ENCODE results near the gene TMEM121. TPM values are rescaled to one million over a fixed set of nuclear protein-coding genes. Genes with fewer than 3 reads are reported as not detected.

Gene TMEM121
- total and polyA plus RNA-seq, 2 of the 4 experiments (the other 2 are of a cell fraction) = 2.7 to 6.3 TPM

DNA sequence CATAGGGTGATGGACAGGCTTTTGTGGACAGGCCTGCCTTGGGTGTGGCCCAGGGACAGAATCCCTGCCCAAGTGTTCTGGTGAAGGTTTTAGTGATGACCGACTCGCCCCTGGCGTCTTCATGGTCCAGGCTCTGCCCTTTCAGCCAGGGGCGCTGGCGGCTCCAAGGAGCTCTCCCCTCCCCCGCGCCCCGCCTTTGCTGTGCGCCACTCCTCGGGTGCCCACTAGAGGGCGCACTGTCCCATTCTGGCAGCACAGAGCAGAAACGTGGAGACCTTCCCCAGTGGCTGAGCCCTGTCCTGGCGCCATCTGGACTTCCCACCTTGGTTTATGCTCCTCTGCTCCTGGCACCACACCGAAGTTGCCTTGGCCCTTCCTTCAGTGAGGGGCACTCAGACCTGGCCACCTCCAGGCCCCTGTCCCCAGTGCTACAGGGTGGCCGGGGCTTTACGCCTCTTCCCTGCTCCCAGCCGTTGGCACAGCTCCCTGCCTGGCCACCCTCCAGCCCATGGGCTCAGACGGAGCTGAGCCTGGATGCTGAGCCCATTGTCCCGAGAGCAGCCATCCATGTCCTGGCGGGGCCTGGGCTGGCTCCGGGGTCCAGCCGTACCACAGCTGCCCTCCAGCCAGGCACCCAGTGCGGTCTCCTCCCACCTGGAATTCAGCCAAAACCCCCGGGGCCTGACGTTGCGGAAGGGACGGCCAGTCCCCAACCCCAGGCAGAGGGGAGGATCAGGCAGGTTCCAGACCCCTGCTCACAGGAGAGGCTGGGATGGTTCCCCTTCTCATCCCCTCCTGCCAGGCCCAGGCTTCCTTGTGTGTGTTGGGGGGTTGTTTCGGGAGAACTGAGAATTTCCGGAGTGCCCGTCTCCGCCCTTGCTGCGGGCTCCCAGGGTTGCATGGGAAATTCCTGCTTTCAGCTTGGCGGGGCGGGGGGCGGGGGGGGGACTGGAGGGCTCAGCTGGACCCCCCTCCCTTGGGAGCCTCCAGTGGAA lies 45.3 kb upstream of the TMEM121 start:
- Histone ChIP-seq H2BK5ac (ENCODE audit: low read depth, low read length, poor library complexity, severe bottlenecking) (peak overlapping the region; percentile 87), H2BK120ac (ENCODE audit: low read depth, low read length) (peak overlapping the region; percentile 70), H3K4ac (ENCODE audit: low read depth, low read length) (peak overlapping the region; percentile 87), H3K4me2 (ENCODE audit: low read depth, low read length) (peak overlapping the region; percentile 90), H3K14ac (replicated peaks; ENCODE audit: low read depth, low read length) (peak overlapping the region; percentile 58), H3K27ac (ENCODE audit: insufficient read depth, low read length) (peak overlapping the region; percentile 68), H3K9ac (ENCODE audit: low read depth, low read length) (peak overlapping the region; percentile 70), H3K36me3 (ENCODE audit: control insufficient read depth, insufficient read depth, low read length) (no peaks in the 10 kb centered on the region), H2AK5ac (ENCODE audit: low read depth, low read length) (peak overlapping the region; percentile 79), H4K5ac (ENCODE audit: low read depth, low read length) (peak overlapping the region; percentile 91), H2BK20ac (ENCODE audit: low read depth, low read length) (peak overlapping the region; percentile 51; the same call in 1 of the 2 replicates), H3K56ac (ENCODE audit: extremely low read depth, insufficient read depth, low read length) (peak overlapping the region; percentile 61; the same call in 1 of the 2 replicates), H3K4me1 (ENCODE audit: control insufficient read depth, insufficient read depth, low read length) (peaks cover 23% of the 10 kb centered on the region), H2BK15ac (ENCODE audit: low read depth, low read length) (peak overlapping the region; percentile 64; the same call in 1 of the 3 replicates), H4K8ac (ENCODE audit: low read depth in 2 of 2, low read length in 2 of 2) (peak overlapping the region; percentile 80 to 89), H2AFZ (replicated peaks; ENCODE audit: low read length, poor library complexity) (peak overlapping the region; percentile 96), H3K9me3 (ENCODE audit: control insufficient read depth, insufficient read depth, low read length) (no peaks in the 10 kb centered on the region), H4K91ac (ENCODE audit: insufficient read depth, low read depth, low read length) (peak overlapping the region; percentile 84), H3K23ac (ENCODE audit: low read depth, low read length) (peak overlapping the region; percentile 69), H3K27me3 (ENCODE audit: control insufficient read depth, insufficient read depth, low read length) (peaks cover 8% of the 10 kb centered on the region; the same call in 1 of the 2 replicates), H2AK9ac (replicated peaks; ENCODE audit: low read depth, low read length, poor library complexity) (peak overlapping the region; percentile 95), H3K9me1 (ENCODE audit: insufficient read depth, low read length) (peaks cover 6% of the 10 kb centered on the region), H3K18ac (ENCODE audit: low read depth, low read length) (peak overlapping the region; percentile 44), H3K4me3 (ENCODE audit: insufficient read depth, low read depth, low read length) (peak overlapping the region; percentile 39), H3K79me1 (ENCODE audit: low read depth in 1 of 2, low read length in 2 of 2) (peaks cover 0 to 14% of the 10 kb centered on the region in 2 experiments; a peak in 1 of 4 replicates), H4K20me1 (ENCODE audit: insufficient read depth, low read length) (no peaks in the 10 kb centered on the region; the same call in 1 of the 2 replicates)
- ATAC-seq (ENCODE audit: low read depth) = peak; percentile 78
- BruUV-seq (replicated peaks) = no TSS peak
- dilution Hi-C loops (cut with HindIII; ENCODE audit: low sequenced_read_pairs, unreplicated experiment) = no loop called here
- CTCF ChIA-PET = interaction anchor here (0.6 to 2.2 kb wide), 6 partner anchors 9 to 121 kb away, joined by 3 to 32 read pairs (median 6); no protein-coding TSS in a partner anchor
- intact Hi-C loops (cut with micrococcal nuclease) = loop anchor here (2.0 kb wide), 1 partner anchor 48 kb away; no protein-coding TSS in a partner anchor
- in situ Hi-C loops (cut with MboI; ENCODE audit: low sequenced_read_pairs) = no loop called here
- 4% methylated on average over 14 of the region's 35 CpGs; no CpG with 5 or more reads in 1 of the 2 experiments for WGBS, 2 experiments (ENCODE audit: extremely low coverage in 2 of 2, insufficient read length in 1 of 2)
- POLR2A ChIA-PET (ENCODE audit: unreplicated experiment) = interaction anchor here (0.7 kb wide), 1 partner anchor 70 kb away, joined by 4 read pairs; no protein-coding TSS in a partner anchor
- TF ChIP-seq MAZ (IDR thresholded peaks at IDR 0.05; ENCODE audit: borderline replicate concordance, low read depth, low read length) (peak; percentile 91), FOS (IDR thresholded peaks at IDR 0.05; ENCODE audit: low read depth, low read length) (no peak), MXI1 (IDR thresholded peaks at IDR 0.05; ENCODE audit: borderline replicate concordance, low read depth, low read length) (peak; percentile 68; the same call in 1 of the 2 replicates), SMC3 (IDR thresholded peaks at IDR 0.05; ENCODE audit: low read depth, low read length) (peak; percentile 61), RAD21 (IDR thresholded peaks at IDR 0.05; ENCODE audit: low read length) (peak; percentile 73), POLR2A (IDR thresholded peaks at IDR 0.05; ENCODE audit: low read depth, low read length) (peak; percentile 78), BHLHE40 (IDR thresholded peaks at IDR 0.05; ENCODE audit: low read depth, low read length) (peak; percentile 24; the same call in 1 of the 2 replicates), MAFK (IDR thresholded peaks at IDR 0.05; ENCODE audit: low read depth, low read length) (no peak)
- TF ChIP-seq, protein P1, sequence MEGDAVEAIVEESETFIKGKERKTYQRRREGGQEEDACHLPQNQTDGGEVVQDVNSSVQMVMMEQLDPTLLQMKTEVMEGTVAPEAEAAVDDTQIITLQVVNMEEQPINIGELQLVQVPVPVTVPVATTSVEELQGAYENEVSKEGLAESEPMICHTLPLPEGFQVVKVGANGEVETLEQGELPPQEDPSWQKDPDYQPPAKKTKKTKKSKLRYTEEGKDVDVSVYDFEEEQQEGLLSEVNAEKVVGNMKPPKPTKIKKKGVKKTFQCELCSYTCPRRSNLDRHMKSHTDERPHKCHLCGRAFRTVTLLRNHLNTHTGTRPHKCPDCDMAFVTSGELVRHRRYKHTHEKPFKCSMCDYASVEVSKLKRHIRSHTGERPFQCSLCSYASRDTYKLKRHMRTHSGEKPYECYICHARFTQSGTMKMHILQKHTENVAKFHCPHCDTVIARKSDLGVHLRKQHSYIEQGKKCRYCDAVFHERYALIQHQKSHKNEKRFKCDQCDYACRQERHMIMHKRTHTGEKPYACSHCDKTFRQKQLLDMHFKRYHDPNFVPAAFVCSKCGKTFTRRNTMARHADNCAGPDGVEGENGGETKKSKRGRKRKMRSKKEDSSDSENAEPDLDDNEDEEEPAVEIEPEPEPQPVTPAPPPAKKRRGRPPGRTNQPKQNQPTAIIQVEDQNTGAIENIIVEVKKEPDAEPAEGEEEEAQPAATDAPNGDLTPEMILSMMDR (conservative IDR thresholded peaks at IDR 0.05; ENCODE audit: low read depth, low read length) = peak; percentile 99
- peak; percentile 81 for DNase-seq

Data from IMR-90 (cell line).